ENCODE results near the gene CLNK.

DNA sequence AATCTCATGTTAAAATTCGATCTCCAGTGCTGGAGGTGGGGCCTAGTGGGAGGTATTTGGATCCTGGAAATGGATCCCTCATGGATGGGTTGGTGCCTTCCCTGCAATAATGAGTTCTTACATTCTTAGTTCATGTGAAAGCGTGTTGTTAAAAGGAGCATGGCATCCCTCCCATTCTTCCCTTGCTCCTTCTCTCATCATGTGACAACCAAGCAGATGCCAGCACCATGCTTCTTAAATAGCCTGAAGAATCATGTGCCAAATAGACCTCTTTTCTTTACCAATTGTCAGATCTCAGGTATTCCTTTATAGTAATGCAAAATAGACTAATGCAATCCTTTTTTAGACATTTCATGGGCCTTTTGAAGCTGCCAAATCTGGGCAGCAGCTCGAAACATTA lies 29.0 kb upstream of the CLNK start:
- TF ChIP-seq, protein P1, sequence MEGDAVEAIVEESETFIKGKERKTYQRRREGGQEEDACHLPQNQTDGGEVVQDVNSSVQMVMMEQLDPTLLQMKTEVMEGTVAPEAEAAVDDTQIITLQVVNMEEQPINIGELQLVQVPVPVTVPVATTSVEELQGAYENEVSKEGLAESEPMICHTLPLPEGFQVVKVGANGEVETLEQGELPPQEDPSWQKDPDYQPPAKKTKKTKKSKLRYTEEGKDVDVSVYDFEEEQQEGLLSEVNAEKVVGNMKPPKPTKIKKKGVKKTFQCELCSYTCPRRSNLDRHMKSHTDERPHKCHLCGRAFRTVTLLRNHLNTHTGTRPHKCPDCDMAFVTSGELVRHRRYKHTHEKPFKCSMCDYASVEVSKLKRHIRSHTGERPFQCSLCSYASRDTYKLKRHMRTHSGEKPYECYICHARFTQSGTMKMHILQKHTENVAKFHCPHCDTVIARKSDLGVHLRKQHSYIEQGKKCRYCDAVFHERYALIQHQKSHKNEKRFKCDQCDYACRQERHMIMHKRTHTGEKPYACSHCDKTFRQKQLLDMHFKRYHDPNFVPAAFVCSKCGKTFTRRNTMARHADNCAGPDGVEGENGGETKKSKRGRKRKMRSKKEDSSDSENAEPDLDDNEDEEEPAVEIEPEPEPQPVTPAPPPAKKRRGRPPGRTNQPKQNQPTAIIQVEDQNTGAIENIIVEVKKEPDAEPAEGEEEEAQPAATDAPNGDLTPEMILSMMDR (IDR thresholded peaks at IDR 0.05) = no peak
- TF ChIP-seq EP300 (IDR thresholded peaks at IDR 0.05) (no peak), POLR2A (IDR thresholded peaks at IDR 0.05) (no peak)
